ENCODE measurements around the gene TCERG1L. TPM values are rescaled to one million over a fixed set of nuclear protein-coding genes. Genes with fewer than 3 reads are reported as not detected.

Gene TCERG1L
- total RNA-seq, 4 donors from 2014 or later = 0.24 TPM; not detected in 3

GRCh38 chr10:131055437-131055836, 256.1 kb downstream of the TCERG1L start:
- ATAC-seq (ENCODE audit: low FRiP score) (no peak), DNase-seq (ENCODE audit: low spot score) (no peak)
- no peak for TF ChIP-seq CTCF (IDR thresholded peaks at IDR 0.05)

- TF ChIP-seq CTCF (IDR thresholded peaks at IDR 0.05) = no peak
- no peak for DNase-seq (ENCODE audit: low spot score)
- no peak for ATAC-seq (ENCODE audit: low FRiP score)
These were observed 258.3 kb downstream of the TCERG1L start for GRCh38 chr10:131053192-131053591.

- no peak for TF ChIP-seq CTCF (IDR thresholded peaks at IDR 0.05)
- DNase-seq (ENCODE audit: low spot score) (no peak), ATAC-seq (ENCODE audit: low FRiP score) (no peak)
These were observed 261.3 kb downstream of the TCERG1L start for GRCh38 chr10:131050162-131050766.

GRCh38 chr10:131049016-131049415, 262.5 kb downstream of the TCERG1L start:
- TF ChIP-seq CTCF (IDR thresholded peaks at IDR 0.05) = no peak
- DNase-seq (ENCODE audit: low spot score) = no peak

GRCh38 chr10:131048606-131049005, 262.9 kb downstream of the TCERG1L start:
- no peak for TF ChIP-seq CTCF (IDR thresholded peaks at IDR 0.05)
- ATAC-seq (ENCODE audit: low FRiP score) (no peak), DNase-seq (ENCODE audit: low spot score) (no peak)

More at GRCh38 chr10:131049016-131049415, 262.5 kb downstream of the TCERG1L start:
- ATAC-seq (ENCODE audit: low FRiP score) = no peak

- no peak for ATAC-seq (ENCODE audit: low FRiP score)
- TF ChIP-seq CTCF (IDR thresholded peaks at IDR 0.05) = no peak
- no peak for DNase-seq (ENCODE audit: low spot score)
These were observed 264.0 kb downstream of the TCERG1L start for GRCh38 chr10:131047501-131047900.

GRCh38 chr10:131046194-131046593, 265.3 kb downstream of the TCERG1L start:
- ATAC-seq (ENCODE audit: low FRiP score) (no peak), DNase-seq (ENCODE audit: low spot score) (no peak)
- TF ChIP-seq CTCF (IDR thresholded peaks at IDR 0.05) = no peak
